HG02970 (cell line): ENCODE data around the gene SYT5.

Experiments used
- ATAC-seq: cut with Tn5 transposase; IDR thresholded peaks from one replicate; pipeline ENCODE4 v1.9.1; 2021; ENCODE audit warnings: mild to moderate bottlenecking, moderate library complexity, moderate number of reproducible peaks; ENCODE audit not compliant: unreplicated experiment, low FRiP score

The SYT5 gene

DNA sequence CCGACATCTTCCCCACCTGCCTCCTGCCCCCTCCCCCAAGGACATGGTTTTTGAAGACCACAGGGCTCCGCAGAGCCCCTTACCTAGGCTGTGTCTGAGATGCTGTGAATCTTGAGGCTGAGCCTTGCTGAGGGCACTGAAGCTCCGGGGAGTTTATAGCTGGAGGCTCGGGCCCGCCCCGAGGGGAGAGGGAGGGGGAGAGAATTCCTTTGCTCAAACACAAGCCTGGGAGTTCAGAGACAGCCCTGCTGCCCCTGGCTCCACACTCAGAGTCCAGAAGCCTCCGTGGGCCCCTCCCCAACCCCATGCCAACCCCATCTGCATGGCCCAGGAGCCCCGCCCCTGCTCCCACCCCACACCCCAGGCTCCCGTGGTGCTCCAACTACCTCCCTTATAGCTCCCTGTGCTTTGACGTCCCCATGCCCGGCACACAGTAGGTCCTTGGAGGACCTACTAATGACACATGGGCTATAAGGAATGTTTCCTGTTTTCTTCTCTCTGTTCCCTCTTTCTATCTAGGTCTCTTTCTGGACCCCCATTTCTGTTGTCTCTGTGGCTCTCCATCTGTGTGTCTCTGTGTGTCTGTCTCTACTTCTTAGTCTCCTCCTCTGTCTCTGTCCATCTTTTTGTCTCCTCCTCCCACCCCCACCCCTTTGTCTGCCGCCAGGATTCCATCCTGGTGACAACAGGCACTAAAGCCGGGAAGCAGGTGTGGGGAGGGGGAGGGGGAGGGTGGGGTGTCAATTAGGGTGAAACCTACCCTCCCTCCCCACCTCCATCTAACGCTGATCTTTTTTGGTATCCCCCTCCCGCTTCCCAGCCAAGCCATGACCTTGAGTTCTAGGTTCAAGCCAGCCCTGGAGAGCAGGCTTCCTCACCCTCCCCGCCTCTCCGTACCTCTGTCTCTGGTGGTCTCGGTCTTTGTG lies 30.7 kb downstream of the SYT5 start, which contains the start of gene TNNT1:
Gene TNNT1, minus strand, starts transcription at position 129 of the 926 bp plus-strand sequence. CDS start 2,049 bp downstream, outside the sequence.
- ATAC-seq: no peak

DNA sequence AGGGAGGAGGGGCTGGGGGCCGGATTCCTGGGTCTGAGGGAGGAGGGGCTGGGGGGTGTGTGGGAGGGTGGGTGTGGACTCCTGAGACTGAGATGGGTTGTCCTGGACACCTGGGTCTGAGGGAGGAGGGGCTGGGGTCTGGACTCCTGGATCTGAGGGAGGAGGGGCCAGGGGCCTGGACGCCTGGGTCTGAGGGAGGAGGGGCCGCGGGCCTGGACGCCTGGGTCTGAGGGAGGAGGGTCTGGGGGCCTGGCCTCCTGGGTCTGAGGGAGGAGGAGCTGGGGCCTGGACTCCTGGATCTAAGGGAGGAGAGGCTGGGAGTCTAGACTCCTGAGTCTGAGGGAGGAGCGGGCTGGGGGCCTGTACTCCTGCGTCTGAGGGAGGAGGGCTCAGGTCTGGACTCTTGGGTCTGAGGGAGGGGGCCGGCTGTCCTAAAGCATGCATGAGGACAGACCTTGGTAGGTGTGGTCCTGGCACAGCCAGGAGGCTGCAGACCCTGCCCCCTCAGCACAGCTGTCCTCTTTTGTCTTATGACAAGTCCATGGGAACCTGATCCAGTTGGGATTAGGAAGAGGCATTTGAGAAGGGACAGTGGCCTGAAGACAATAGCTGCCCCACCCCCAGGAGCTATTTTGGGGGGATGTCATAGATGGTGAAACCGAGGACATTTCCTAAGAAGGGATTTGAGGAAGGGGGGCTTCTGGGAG lies 32.4 kb downstream of the SYT5 start:
- ATAC-seq: no peak

DNA sequence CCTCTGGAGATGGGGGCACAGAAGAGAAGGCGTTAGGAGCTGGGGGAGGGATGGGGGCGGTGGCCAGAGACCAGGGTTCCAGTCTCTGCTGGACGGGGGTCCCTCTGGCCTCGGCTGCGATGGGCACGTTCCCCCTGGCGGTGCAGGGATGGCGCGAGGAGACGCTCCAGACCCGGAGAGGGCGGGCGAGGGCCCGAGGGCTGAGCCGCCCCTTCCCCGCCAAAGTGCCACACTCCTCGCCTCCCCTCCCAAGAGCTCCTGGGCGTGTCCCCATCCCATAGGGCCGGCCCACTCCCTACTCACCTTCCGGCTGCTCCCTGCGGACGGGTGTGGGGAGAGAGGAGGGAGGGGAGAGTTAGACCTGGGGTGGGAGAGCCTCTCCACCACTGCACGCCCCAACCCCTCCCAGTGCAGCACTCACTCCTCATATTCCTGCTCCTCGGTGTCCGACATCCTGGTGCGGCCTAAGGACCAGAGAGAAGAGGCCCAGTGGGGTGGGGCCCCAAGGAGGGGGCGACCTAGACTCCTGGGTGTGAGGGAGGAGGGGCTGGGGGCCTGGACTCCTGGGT lies 33.3 kb downstream of the SYT5 start:
- ATAC-seq: no peak

- ATAC-seq: no peak
These were observed 33.9 kb downstream of the SYT5 start for GRCh38 chr19:55146078-55146704.

DNA sequence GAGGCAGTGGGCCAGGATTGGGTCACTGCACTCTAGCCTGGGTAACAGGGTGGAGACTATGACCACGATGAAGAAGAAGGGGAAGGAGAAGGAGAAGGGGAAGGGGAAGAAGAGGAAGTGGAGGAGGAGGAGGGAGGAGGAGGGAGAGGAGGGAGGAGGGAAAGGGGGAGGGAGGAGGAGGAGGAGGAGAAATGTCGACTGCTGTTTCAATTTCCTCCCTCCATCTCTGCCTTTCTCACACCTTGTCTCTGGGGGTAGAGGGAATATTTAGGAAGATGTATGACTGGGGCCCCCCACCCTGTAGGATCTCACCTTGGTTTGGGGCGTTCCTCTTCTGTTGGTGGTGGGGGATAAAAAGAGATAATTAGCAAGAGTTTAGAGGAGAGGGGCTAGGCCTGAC lies 34.9 kb downstream of the SYT5 start:
- no peak for ATAC-seq

- ATAC-seq: no peak
These were observed 38.4 kb downstream of the SYT5 start for GRCh38 chr19:55141696-55142095.

DNA sequence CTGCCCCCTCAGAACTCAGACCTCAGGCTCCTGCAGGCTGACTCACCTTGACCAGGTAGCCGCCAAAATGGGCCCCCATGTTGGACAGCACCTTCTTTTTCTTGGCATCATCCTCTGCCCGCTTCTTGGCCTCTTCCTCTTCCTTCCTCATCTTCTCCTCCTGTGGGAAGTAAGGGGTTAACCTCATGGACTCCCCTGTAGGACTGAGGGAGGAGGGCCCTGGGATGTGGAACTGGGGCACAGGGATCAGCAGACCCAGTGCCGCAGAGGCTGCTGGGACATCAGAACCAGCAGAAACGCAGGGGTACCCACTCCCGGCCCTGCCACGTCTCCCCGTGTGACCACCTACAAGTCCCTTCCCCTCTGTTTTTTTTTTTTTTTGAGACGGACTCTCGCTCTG lies 42.2 kb downstream of the SYT5 start:
- no peak for ATAC-seq

GRCh38 chr19:55136399-55137102 lies 43.5 kb downstream of the SYT5 start:
- no peak for ATAC-seq

GRCh38 chr19:55134736-55135135 lies 45.4 kb downstream of the SYT5 start:
- no peak for ATAC-seq

- no peak for ATAC-seq
These were observed 46.2 kb downstream of the SYT5 start for GRCh38 chr19:55133639-55134444.

- no peak for ATAC-seq
These were observed 47.5 kb downstream of the SYT5 start for GRCh38 chr19:55132453-55133129.

GRCh38 chr19:55131421-55131820 lies 48.7 kb downstream of the SYT5 start:
- ATAC-seq: no peak
